NCI-H82 (cell line): ENCODE measurements around the gene SLC19A3.
A peak's percentile ranks its signal among the peaks of the same experiment; 100 is the strongest.
"Not testable (repeated sequence)": the region's sequence is repeated elsewhere in the genome, so short reads cannot be mapped to it uniquely, and the experiment has no call there.

Experiments used
- DNase-seq: peaks from one replicate; lab custom pipeline; 2025; lab: John Stamatoyannopoulos, UW

The SLC19A3 gene

GRCh38 chr2:227703280-227703732, 14.5 kb downstream of the SLC19A3 start:
- DNase-seq = no peak

DNA sequence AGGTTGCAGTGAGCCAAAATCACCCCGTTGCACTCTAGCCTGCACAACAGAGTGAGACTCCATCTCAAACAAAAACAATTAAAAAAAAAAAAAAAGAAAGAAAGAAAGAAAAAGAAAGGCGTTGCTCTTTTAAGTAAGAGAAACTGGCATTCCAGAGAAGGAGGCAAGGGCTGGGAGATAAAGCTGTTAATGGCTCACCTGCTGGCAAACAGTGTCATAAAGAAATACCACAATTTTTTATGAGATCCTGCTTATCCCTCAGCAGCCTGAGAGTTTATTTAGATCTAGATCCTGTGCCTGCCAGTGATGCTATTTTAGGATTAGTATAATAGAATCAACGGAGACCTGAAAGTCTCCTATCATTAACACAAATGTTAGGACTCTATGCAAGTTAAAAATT, 16.3 kb downstream of the SLC19A3 start:
- no peak for DNase-seq

- DNase-seq = no peak
These were observed 20.7 kb downstream of the SLC19A3 start for GRCh38 chr2:227696990-227697679.

GRCh38 chr2:227687189-227687588, 30.6 kb downstream of the SLC19A3 start:
- no peak for DNase-seq

DNA sequence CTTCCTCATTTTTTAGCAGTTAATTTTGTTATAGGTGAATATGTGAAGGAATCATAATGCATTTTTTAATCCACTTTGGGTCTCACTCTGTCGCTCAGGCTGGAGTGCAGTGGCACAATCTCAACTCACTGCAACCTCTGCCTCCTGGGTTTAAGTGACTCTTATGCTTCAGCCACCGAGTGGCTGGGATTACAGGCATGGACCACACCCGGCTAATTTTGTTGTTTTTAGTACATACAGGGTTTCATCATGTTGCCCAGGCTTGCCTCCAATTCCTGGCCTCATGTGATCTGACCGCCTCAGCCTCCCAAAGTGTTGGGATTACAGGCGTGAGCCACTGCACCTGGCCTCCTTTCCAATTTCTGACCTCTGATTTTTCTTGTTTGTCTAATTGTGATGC, 33.6 kb downstream of the SLC19A3 start:
- no peak for DNase-seq

DNA sequence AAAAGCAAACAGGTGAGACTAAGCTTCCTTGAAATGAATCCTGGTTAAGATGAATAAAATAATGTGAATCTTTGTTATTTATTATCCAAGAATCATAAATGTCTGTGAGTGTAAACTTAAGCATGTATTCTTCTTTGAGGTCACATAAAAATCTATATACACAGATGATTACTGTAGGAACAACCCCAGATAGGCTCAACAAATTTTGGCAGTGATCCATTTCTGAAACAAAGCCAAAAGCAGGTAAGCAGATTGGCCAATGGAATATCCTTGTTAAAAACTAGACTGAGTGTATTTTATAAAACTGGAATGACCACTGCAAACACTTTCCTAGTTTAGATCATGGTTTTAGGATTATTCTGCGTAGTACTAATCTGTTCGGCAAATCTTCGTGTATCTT, 39.9 kb downstream of the SLC19A3 start:
- no peak for DNase-seq

DNA sequence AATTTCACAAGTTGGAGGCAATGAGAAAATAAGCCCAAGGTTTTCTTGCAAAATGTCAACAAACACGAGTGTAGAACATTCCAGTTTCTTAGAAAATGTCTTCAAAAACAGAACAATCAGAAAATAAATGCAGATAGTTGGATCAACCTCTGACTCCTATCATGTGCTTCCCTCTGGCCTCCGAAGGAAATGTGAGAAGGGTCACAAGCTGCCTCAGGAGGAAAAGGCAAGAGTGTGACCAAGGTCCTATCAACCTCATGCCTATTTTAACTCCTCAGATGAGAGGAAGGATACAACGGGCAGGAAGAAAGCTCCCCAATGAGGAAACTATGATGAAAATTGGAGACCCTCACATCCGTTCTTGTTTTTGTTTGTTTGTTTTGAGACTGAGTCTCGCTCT, 43.3 kb downstream of the SLC19A3 start:
- DNase-seq = no peak

DNA sequence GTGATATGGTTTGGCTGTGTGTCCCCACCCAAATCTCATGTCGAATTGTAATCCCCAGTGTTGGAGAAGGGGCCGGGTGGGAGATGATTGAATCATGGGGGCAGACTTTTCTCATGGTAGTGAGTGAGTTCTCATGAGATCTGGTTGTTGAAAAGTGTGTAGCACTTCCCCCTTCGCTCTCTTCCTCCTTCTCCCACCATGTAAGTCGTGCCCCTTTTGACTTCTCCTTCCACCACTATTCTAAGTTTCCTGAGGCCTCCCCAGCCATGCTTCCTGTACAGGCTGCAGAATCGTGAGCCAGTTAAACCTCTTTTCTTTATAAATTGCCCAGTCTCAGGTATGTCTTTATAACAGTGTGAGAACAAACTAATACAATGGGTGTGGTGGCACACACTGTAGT, 44.2 kb downstream of the SLC19A3 start:
- not testable (repeated sequence) for DNase-seq

GRCh38 chr2:227671170-227671905, 46.5 kb downstream of the SLC19A3 start:
- no peak for DNase-seq

GRCh38 chr2:227666631-227667170, 51.1 kb downstream of the SLC19A3 start, which contains the start of gene SCYGR5:
Gene SCYGR5, plus strand, starts transcription at chr2:227666804. Its CDS starts 0 bp downstream, at chr2:227666804.
- DNase-seq = not testable (repeated sequence)

DNA sequence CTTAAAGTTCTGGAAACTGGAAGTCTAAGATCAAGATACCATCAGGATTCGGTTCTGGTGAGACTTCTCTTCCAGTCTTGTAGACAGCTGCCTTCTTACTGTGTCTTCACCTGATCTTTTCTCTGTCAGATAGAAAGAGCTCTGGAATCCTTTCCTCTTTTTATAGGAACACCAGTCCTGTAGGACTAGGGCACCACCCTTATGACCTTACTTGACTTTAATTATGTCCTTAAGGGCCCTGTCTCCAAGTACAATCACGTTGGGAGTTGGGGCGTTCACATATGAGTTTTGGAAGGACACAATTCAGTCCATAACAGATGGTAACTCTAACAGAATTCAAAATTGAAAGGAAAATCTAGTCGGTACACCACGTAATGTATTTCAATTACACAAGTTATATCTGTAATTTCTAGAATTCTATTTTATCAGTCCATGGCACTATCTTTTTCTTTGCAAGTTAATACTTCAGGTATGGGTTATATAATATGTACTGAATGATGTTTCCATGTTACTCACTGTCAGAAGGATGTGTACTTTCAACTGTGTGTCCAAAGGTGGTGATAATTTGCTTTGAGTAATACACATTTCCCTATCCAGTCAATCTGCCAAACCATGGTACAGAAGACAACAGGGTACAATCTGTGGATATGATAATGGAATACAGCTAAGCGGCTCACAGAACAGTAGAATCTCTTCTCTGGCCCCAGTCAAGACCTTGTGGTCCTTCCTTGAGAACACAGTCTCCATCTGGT, 52.5 kb downstream of the SLC19A3 start:
- no peak for DNase-seq

- DNase-seq = no peak
These were observed 56.0 kb downstream of the SLC19A3 start for GRCh38 chr2:227661827-227662226.

DNA sequence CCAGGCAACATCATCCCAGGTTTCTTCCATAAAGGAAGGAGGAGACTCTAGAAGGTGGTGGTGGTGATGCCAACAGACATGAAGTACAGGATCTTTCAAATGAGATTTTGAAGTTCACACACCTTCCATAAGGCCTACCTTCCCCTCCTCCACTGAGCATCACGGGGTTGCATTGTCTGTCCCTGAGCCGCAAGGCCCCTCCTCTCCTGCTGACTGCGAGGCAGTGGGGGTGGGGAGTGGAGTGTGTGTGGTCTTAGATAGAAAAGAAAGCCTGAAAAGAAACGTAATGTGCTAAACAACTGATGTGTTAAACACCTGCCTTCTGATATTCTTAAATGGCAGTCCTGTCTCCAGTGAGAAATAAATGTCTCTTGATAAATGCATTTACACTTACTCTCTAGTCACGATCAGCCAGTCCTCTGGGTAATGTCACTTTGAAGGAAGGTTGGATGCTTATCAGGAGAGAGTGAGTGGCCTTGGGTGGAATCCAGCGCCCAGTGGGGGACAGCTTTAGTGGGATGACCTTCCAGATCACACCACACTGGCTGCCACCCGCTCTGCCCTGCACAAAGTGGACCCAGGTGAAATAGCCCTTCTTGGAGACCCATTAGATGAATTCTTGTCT, 56.7 kb downstream of the SLC19A3 start:
- no peak for DNase-seq

- DNase-seq = no peak
These were observed 60.5 kb downstream of the SLC19A3 start for GRCh38 chr2:227657199-227657845.

DNA sequence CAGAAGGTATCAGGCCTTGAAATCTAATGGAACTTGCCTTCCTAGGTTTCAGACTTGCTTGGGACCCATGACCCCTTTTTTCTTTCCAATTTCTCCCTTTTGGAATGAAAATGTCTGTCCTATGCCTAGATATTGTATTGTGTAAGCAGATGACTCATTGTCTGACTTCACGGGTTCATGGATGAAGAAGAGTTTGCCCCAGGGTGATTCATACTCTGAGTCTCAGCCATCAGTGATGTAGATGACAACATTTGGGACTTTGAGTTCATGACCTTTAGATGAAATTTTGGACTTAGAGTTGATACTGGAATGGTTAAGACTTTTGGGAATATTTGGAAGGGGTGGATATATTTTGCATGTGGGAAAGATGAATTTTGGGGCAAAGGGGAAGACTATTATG, 62.4 kb downstream of the SLC19A3 start:
- DNase-seq = no peak

GRCh38 chr2:227654426-227654825, 63.4 kb downstream of the SLC19A3 start:
- no peak for DNase-seq

GRCh38 chr2:227653419-227653818, 64.4 kb downstream of the SLC19A3 start:
- no peak for DNase-seq

GRCh38 chr2:227643990-227644551, 73.8 kb downstream of the SLC19A3 start:
- DNase-seq = no peak

- no peak for DNase-seq
These were observed 75.2 kb downstream of the SLC19A3 start for GRCh38 chr2:227642656-227643055.

GRCh38 chr2:227634201-227634600, 83.6 kb downstream of the SLC19A3 start:
- DNase-seq = peak; percentile 24
